Stimulated activated CD4-positive, alpha-beta T cell treated with anti-CD3 and anti-CD28 coated beads, Interleukin-4, amount 100 ng/mL, for 48 hours (primary cell): ENCODE measurements around the gene NLRP5.
"Not testable (repeated sequence)": the region's sequence is repeated elsewhere in the genome, so short reads cannot be mapped to it uniquely, and the experiment has no call there.

Source experiments
- DNase-seq, 2 donors: peaks; one replicate each; pipeline ENCODE4 v3.0.0-alpha.2; 2020; ENCODE audit warnings: low read depth in 2 of 2

Gene NLRP5

DNA sequence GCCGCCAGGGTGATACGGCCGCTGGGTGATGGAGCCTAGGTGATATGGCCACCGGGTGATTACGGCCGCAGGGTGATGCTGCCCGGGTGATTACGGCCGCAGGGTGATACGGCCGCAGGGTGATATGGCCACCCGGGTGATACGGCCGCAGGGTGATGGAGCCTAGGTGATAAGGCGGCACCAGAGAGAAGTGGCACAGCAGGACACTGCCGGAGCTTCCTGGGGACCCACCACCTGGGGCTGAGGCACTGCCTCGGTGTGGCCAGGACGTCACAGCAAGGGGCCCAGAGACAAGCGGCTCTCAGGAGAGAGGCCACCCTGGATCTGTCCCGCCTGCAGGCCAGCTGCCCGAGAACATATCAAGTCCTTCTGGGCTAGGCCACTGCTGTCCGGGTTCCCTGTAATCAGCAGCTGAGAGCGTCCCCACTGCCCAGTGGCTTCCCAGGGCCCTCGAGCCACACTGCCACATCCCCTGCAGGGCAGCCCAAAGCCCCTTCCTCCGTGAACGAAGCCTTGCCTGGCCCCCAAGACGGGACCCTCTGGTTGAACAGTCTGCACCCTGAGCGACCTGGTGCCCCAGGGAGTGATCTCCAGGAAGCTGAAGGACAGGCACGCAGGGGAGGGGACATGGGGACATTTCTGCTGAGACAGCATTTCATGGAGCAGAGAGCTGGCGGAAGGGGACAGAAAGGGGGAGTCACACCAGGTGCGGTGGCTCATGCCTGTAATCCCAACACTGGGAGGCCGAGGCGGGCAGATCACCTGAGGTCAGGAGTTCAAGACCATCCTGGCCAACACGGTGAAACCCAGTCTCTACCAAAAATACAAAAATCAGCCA is 112.4 kb downstream of the NLRP5 start:
- DNase-seq: no peak

DNA sequence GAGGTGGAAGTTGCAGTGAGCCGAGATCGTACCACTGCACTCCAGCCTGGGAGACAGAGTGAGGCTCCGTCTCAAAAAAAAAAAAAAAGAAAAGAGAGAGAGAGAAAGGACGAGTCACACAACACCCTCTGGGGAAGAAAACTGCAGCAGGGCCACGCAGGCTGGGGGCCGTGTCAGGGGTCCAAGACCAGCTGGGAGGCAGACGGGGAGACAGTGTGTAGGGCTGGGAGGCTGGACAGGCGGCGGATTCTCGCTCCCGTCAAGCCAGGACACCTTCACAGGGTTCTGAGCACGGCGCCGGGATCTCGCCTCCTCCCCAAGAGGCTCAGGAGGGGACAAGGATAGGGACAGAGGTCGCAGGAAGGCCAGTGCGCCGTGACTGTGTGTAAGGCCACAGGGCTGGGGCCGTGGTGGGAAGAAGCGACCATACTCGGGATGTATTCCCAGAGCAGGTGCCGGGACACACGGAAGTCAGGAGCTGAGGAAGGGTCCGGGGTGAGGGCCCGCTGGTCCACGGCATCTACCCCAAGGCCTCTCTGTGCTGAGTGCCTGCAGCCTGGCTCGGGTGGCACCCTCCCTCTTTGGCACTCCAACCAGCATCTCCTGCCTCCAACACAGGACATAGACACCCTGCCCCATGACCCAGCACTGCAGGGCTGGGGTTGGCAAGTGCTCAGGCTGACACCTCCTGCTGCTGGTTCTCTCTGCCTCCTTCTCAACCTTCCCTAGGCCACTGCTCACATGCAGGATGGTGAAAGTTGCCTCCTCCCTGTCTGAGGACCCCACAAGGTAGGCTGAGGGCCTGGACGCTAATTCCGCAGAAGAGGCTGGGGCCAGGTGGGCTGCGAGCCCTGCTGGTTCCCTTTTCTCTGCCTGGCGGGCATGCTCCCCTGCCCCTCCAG is 113.3 kb downstream of the NLRP5 start:
- DNase-seq: no peak

DNA sequence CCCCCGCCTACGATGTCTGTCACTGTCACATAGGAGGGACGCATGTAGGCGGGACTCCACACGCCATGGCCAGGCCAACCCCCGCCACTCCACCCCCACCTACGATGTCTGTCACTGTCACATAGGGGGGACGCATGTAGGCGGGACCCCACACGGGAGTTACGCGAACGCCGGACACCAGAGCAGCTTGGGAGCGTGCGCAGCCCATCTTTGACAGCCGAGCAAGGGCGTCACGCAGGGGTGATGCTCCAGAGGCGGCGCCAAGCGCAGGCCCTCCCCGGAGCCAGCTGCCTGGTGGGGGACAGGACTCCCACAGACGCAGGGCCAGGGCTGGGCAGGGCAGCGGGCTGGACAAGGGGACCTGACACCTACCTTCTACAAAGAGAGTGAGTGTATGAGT is 114.5 kb downstream of the NLRP5 start:
- DNase-seq: no peak

DNA sequence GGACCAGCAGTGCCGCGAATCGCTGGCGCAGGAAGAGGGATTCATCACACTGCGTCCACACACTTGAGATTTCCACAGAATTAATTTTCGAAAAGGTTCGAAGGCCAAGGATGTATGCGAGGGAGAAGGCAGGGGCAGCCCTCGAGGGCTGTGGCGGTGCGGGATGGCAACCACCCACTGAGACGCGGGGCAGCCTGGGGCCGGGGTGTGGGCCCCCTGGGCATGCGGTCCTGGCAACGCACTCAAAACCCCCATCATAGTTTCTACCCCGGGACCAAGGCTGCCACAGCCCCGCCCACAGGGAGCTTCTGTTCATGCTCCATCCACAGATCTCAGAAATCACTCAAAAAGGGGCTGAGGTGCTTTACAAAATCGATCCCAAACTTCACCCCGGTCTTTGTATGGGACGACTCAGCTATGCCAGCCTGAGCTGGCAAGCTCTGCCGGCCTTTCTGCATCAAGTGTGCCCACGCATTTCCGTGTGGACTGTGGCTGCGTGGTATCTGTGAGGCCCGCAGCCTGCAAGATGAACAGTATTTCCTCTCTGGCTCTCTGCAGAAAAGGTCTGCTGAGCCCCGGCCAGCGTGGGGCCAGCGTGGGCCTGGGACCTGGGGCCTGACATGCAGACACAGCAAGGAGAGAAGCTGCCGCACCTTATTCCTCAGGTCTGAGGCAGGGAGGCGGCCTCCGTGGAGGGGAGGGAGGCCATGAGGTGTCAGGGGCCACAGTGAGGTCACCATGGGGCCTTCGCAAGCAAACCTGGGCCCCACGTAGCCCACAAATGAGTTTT is 115.4 kb downstream of the NLRP5 start:
- DNase-seq: no peak

DNA sequence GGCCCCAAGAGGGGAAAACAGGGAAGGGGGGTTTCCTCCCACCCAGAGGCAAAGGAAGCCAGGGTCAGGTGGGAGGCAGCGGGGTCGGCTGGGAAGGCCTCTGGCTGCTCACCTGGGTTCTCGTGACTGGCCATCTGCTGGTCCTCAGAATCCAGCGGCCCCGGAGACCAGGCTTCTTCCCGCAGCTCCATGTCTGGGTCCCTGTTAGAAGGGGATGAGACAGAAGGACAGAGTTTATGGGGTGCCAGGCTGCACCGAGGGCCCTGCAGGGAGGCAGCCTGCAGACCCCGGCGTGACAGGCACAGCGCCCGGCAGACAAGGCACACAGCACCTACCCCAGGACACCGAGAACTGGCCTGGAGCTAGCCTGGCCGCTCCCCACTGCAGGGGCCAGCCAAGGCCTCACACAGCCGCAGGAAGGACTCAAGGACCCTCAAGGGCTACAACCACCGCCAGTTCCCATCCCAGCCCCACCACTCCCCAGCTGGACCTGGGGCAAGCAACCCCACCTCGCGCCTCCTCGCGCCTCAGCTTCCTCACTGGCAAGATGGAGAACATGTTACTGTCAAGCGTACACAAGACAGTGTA is 116.5 kb downstream of the NLRP5 start:
- DNase-seq: no peak

DNA sequence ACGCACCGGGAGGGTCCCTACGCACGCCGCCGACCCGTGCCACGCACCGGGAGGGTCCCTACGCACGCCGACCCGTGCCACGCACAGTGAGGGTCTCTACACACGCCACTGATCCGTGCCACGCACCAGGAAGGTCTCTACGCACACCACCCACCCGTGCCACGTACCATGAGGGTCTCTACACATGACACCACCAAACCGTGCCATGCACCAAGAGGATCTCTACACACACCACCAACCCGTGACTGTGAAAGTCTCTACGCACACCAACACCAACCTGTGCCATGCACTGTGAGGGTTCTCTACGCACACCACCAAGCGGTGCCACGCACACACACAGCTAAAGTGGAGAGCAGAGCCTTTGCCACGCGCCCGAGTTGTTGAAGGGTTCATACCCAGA is 117.8 kb downstream of the NLRP5 start:
- no peak for DNase-seq

DNA sequence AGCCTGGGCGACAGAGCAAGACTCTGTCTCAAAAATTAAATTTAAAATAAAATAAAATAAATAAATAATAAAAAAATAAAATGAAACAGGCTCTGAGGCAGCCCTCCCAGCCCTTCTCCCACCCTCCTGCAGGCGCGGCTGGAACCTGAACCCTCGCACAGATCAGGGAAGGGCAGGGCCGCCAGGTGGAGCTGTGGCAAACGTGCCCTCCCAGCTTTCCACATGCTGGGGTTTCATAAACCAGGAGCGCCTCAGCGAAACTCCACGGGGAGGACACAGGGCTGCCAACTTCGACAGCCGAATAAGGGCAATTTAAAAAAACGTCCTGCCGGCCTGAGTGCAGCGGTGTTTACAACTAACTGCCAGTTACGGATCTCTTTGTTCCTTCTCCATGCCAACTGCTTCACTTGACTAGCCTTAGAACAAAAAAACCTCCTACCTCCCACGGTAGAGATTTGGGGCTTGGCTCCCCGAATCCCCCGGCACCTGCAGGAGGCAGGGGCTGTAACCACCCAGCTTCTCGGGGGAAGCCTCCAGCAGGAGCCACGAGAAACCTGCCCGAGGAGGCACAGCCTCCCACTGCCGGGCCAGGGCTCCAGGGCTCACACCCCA is 118.6 kb downstream of the NLRP5 start:
- DNase-seq: peak; percentile 31 to 45

DNA sequence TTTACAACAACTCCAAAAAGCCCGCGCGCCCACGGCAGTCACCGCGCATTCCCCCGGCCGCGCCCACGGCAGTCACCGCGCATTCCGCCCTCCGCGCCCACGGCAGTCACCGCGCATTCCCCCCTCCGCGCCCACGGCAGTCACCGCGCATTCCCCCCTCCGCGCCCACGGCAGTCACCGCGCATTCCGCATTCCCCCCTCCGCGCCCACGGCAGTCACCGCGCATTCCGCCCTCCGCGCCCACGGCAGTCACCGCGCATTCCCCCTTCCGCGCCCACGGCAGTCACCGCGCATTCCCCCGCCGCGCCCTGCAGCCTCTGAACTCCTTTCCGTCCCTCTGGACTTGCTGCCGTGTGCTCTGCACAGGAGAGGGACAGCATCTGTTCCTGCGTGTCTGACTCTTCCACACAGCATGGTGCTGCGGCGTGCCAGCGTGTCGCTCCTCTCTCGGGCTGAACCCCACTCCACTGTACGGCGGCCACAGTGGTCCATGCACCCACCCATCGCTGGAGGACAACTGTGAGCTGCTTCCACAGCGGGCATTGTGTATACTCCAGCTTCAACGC is 119.3 kb downstream of the NLRP5 start:
- DNase-seq: not testable (repeated sequence)

DNA sequence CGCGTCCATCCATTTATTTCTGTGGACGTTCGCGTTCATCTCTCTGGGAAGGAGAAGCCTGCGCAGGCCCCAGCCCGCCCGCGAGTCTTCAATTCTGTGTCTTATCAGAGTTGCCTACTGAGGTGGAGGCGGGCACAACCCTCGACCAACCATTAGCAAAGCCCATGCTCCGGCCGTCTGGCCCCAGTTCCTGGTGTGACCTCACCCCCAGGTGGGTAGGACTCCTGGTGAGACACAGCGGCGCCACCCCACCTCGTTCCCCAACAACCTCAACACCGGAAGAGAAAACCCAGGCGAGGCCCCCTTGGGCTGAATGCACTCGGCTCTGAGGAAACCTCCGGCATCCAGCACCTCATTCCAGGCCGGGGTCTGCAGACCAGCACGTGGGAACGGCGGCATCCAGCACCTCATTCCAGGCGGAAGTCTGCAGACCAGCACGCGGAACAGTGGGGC is 119.8 kb downstream of the NLRP5 start:
- DNase-seq: no peak

DNA sequence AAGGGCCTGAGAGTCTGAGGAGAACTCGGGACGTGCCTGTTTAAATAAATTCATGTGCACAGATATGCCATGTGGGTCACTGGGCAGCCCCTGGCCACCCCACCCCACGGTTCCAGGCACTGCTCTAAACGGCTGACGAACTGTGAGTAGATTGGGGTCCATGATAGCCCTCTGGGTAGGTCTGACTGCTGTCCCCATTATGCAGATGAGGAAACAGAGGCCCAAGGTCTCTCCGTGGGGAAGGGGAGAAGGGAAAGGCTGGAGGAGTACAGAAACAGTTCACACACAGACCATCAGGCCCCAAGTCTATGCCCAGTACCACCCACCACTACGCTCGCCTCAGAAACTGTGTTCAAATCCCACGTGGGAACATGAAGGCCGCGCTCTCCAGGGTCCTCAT is 120.4 kb downstream of the NLRP5 start:
- no peak for DNase-seq

DNA sequence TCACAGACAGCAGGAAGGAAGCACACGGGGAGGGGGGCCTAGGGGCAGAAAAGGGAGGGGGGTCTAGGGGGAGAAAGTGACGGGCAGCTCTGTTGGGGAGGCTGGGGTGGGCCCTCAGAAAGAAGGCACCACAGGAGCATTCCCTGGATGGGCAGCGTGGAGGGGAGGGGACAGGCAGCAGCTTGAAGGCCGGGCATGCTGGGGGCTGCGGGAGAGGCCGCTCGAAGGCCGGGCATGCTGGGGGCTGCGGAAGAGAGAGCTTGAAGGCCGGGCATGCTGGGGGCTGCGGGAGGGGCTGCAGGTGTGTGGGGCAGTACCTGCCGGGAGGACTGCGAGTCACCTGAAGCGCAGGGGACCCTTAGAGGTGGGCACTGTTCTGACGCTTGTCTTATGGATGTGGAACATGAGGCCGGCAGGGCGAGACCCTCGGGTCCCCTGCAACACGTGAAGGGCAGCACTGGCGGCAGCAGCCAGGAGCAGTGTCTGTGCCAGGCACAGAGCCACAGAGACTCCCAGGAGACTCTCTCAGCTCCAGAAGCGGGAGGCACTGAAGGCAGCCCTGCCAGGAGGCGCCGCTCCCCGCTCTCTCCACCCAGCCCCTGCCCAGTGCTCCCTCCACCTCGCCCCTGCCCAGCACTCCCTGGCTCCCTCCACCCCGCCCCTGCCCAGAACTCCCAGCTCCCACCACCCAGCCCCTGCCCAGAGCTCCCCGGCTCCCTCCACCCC is 121.2 kb downstream of the NLRP5 start:
- no peak for DNase-seq

DNA sequence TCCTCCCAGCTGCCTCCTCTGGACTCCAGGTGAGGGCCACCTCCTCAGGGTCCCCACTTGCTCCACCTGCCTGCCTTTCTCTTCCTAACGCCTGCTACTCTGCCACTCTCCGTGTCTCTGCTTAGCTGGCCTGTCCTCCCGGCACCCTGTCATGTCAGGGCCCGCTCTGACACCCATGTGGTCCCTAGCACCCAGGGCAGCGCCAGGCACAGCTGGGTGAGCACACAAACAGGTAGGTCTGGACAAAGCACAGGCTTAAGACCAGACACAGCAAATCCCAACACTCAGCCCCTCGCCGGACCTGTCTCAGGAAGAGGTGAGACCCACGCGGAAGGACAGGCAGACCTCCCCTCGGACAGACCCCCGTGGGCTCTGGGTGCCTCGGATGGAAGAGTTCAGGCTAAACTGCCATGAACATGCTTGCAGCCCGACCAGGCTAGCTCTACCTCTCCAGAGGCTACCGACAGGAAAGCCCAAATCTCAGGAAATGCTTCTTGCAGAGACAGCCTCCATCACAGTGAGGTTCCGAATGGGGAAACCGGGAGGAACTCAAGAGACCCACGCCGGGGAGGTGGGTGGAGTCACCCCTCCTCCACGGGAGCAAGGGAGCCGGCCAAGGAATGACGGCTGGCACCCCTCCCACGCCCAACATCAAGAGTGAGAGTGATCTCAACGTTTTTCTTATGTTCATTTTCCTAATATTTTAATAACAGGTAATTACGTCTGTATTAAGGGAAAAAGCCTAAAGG is 122.0 kb downstream of the NLRP5 start:
- no peak for DNase-seq

DNA sequence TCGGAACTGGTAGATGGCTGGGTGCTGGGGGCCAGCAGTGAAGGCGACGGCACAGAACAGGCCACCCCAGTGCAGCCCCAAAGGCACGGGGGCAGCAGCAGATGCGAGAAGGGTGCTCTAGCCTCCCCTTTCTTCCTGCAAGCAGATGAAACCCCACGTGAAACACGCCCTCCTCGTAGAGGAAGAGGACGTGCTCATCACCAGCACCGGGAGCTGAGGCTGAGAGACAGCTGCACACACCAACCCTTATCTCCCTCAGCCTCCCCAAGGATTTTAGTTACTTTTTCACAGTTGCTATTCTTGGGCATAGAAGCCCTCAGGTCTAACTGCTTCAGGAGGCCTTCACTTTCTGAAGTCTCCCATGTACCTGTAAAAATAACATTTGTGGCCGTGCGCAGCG is 122.7 kb downstream of the NLRP5 start:
- DNase-seq: no peak

DNA sequence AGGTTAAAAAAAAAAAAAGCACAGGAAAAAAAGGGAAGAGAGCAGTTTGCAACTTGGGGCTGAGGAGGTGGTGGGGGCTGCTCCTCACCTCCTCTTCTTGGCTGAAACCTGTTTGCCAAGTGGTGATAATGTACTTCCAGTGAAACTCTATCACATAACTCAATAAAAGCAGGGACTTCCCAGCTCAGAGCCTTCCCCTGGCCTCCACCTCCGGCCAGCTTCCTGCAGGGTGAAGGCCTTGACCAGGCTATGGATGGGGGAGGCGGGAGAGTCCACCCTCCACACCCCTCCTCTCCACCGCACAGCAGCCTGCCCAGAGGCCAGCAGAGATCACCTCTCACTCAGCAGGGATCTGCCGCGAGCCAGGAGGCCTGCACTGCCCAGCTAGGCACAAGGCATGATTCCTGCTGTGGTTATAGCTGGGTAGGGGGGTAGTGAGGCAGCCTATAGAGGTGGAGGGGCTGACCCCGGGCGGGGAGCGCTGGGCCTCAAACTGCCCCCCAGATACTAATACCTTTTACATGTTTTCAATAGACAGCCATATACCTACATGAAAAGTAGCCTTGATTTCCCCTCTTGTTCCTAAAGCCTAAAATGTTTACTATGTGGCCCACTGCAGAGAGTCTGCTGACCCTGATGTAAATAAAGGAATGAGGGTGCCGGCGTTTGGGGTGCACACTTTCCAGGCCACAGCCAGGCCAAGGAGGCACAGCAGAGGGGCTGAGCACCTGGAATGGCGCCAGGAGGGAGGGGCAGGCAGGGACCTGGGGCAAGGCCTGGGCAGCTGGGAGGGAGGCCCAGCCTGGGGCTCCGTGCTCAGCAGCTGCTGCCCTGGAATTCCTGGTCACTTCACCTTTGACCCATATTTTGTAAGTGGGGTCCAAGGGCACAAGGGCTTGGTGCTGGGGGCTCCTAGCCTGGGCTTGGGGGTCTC is 124.2 kb downstream of the NLRP5 start:
- no peak for DNase-seq
